HG02798 (cell line): ENCODE measurements around the gene SMIM5.
"Not testable (repeated sequence)": the region's sequence is repeated elsewhere in the genome, so short reads cannot be mapped to it uniquely, and the experiment has no call there.

ENCODE experiments used
- ATAC-seq: cut with Tn5 transposase; IDR thresholded peaks from one replicate; pipeline ENCODE4 v1.9.1; 2021; ENCODE audit warnings: mild to moderate bottlenecking; ENCODE audit not compliant: unreplicated experiment, poor library complexity

Gene SMIM5

GRCh38 chr17:75632863-75633485 lies at the start of gene SMIM5:
SMIM5 (plus strand) TSS chr17:75633434; CDS start chr17:75640202, 6,768 bp downstream.
- ATAC-seq, result peak; percentile 65

DNA sequence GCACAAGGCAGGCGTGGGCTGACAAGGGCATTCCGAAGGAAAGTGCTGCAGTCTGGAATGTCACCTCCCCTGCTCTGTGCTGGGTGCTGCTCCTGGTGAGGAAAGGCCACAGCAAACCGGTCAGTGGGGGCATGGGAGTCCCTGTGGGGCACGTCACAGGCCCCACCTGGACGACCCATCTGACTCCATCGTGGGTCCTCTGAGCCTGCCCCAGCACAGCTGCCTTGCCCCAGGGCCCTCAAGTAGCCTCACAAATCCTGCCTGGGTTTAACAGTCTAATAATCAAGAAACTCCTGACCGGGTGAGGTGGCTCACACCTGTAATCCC lies 48.4 kb upstream of the SMIM5 start:
- ATAC-seq, result no peak

DNA sequence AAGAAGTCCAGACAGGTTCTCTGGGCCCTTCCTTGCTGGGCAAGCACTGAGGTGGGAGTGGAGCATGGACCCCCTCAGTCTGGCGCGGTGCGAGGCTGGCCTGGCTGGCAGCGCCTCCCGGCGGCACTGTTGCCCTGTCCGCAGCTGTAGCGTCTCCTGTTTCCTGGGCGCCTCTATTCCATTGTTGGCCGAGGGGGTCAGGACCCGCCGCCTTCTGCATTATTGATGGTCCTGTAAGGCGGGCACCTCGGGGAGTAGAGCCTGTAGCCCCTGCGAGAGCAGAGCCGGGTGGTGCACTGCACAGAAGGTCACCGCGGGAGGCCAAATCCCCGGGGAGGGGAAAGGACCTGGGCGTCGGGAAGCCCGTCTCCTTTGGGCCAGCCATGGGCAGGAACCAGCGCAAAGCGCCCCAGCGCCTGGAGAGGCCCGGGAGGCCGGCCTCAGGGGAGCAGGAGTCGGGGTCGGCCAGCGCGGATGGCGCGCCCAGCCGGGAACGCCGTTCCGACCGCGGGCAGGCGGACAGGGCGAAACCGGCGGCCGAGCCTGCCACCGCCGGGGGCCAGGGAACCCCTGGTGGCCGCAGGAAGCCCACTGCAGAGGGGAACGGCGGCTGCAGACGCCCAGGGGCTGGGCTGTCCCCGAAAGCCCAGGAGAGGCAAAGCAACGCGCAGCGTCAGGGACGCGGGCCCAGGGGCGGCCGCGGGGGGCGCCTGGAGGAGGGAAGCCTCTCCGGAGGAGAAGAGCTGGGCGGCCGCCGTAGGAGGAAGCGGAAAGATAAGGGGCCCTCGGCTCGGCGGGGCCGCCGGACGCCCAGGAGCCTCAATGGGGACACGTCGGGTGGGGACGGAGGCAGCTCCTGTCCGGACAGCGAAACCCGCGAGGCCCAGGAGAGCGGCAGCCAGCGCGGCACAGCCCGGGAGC lies 45.3 kb upstream of the SMIM5 start, which contains the start of gene MYO15B:
TSS of gene MYO15B (plus strand) at position 126 of the 921 bp plus-strand sequence. CDS start at position 384, 258 bp downstream.
- ATAC-seq, result no peak

- peak; percentile 17 for ATAC-seq
These were observed 44.6 kb upstream of the SMIM5 start for GRCh38 chr17:75588596-75589011.

DNA sequence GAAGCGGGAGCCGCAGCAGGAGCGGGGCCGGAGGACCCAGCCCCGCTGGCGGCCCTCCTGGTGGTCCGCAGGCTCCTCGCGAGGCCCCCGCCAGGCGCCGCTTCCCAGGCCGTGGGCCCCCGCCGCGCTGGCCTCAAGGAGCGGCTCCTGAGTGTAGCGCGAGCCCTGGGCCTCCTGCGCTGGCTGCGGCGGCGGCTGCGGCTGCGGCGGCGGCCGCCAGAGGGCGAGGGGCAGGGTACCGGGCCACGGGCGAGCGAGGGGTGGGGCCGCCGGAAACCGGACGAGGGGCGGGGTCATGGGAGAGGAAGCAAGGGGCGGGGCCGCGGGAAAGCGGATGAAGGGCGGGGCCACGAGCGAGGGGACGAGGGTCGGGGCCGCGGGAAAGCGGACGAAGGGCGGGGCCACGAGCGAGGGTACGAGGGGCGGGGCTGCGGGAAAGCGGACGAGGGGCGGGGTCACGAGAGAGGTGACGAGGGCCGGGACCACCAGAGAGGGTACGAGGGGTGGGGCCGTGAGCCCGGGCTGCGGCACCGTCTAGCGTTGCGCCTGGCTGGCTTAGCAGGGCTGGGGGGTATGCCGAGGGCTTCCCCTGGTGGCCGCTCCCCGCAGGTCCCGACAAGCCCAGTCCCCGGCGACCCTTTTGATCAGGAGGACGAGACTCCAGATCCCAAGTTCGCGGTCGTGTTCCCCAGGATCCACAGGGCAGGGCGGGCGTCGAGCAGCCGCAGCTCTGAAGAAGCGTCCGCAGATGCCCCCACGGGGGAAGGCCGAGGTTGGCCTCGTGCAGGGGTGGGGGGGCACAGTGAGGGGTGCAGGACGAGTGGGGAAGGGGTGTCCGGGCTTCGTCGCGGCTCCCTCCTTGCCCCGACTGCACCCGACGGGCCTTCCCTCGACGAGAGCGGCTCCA lies 44.0 kb upstream of the SMIM5 start:
- ATAC-seq, result peak; percentile 76

DNA sequence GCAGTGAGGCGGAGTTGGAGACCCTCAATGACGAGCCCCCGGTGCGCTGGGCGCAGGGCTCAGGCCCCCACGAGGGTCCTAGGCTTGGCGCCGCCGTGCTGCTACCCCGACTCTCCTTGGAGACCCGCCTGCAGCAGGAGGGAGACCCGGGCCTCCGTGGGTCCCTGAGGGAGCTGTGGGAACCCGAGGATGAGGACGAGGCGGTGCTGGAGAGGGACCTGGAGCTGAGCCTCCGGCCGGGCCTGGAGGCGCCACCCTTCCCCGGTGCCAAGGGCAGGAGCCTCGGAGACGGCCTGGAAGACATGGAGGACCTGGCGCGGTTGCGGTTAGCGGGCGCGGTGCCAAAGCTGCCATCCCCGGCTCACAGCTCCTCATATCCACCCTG lies 43.3 kb upstream of the SMIM5 start:
- ATAC-seq, result no peak

GRCh38 chr17:75590314-75590761 lies 42.9 kb upstream of the SMIM5 start:
- ATAC-seq, result no peak

- no peak for ATAC-seq
These were observed 42.1 kb upstream of the SMIM5 start for GRCh38 chr17:75590849-75591721.

DNA sequence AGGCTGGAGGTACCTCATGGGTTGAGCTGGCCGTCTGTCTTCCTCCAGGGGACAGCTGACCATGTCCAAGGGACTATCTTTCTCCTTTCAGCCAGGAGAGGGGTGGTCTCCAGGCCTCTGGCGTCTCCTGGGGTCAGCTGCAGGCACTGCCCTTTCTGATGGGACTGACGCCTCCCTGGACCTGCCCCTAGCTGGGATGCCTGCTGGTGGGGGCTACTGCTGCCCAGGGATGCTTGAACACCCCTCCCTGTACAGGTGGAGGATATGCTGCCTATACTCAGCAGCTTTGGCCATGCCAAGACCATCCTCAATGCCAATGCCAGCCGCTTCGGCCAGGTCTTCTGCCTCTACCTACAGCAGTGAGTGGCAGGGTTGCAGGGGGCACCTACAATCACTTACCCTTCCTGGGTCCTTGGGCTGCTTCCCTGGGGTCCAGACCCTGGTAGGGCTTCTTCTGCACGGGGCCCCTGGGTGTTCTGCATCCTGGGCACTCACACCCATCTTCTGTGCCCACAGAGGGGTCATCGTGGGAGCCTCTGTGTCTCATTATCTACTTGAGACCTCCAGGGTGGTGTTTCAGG lies 41.4 kb upstream of the SMIM5 start:
- ATAC-seq, result no peak

DNA sequence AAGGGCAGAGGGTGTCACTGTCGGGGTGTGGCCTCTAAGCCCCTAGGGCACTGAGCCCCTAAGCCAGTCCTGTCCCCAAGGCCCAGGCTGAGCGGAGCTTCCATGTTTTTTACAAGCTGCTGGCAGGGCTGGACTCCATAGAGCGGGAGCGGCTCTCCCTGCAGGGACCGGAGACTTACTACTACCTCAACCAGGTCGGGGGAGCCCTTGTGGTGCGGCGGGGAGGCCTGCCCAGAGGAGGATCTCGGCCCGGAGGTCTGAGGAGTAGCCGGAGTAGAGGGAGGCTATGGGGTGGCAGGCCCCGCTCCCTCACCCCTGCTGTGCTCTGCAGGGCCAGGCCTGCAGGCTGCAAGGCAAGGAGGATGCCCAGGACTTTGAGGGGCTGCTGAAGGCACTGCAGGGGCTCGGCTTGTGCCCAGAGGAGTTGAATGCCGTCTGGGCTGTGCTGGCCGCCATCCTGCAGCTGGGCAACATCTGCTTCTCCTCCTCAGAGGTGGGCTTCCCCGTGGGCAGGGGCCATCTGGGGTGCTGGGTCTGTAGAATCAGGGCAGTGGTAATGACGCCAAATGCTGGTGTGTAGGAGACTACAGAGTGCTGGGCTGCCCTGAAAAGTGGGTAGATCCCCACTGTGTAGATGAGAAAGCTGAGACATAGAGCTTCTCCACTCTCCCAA lies 40.8 kb upstream of the SMIM5 start:
- ATAC-seq, result no peak

DNA sequence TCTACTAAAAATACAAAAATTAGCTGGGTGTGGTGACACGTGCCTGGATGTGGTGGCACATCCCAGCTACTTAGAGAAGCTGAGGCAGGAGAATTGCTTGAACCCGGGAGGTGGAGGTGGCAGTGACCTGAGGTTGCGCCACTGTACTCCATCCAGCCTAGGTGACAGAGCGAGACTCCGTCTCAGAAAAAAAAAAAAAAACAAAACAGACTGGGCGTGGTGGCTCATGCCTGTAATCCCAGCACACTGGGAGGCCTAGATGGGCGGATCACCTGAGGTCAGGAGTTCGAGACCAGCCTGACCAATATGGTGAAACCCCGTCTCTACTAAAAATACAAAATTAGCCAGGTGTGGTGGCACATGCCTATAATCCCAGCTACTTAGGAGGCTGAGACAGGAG lies 39.8 kb upstream of the SMIM5 start:
- not testable (repeated sequence) for ATAC-seq

GRCh38 chr17:75594499-75595283 lies 38.5 kb upstream of the SMIM5 start:
- ATAC-seq, result no peak

DNA sequence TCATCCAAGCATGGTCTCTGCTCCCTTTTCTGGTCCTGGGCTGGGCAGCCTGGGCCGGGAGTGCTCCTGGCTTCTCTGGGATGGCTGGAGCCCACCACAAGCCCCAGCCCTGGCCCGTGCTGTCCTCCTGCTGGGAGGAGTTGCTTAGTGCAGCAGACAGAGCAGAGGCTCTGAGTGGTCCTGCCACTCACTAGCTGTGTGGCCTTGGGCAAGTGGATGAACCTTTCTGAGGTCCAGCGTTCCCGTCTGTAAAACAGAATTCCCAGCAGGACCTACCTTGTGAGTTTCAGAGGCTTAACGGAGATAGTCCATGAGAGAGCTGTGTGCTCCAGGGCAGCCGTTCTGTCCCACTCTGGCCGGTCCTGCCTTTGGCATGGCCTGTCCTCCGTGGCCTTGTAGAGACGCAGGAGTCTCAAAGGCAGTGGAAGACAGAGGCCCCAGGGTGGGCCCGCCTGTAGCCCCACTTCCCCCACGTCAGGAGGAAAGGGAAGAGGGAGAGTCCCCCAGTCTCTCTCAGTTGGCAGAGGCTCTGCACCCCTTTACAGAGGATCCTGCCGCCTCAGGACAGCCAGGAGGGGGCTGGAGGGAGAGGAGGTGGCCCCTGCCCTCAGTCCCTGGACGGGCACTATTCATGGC lies 37.8 kb upstream of the SMIM5 start:
- no peak for ATAC-seq

GRCh38 chr17:75595920-75596313 lies 37.3 kb upstream of the SMIM5 start:
- no peak for ATAC-seq

- ATAC-seq, result no peak
These were observed 36.7 kb upstream of the SMIM5 start for GRCh38 chr17:75596320-75597087.

DNA sequence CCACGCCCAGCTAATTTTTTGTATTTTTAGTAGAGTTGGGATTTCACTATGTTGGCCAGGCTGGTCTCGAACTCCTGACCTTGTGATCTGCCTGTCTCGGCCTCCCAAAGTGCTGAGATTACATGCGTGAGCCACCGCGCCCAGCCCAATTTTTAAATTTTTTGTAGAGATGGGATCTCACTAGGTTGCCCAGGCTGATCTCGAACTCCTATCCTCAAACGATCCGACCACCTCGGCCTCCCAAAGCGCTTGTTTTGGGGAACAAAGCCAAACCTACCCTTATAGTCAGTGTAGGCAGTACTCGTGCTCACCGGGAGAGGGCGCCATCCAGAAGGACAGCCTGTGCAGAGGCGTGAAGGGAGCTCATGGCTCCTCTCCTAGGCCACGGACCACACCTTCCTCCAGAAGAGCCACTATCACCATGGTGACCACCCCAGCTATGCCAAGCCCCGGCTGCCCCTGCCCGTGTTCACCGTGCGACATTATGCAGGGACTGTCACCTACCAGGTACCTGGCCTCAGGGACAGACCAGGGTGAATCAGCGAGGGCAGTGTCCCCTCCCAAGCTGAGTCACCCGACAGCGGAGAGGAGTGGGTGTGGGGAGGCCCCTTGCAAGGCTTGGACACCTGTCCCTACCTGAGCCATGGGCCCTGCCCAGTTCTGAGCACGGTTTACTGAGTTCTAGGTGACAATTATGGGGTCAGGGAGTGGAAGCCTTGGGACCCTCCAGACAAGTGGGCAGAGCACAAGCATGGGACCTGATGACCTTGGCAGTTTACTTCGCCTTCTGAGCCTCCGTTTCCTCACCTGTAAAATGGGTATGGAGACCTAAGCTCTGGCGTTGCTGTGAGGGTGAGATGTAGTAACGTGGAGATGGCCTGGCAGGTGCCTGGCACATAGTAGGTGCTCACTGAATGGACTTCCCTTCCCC lies 31.9 kb upstream of the SMIM5 start:
- ATAC-seq, result no peak
